ENCODE results near the gene TMEM232. TPM values are rescaled to one million over a fixed set of nuclear protein-coding genes. Genes with fewer than 3 reads are reported as not detected.
A peak's percentile ranks its signal among the peaks of the same experiment; 100 is the strongest.

The TMEM232 gene
- total and polyA plus RNA-seq, 4 experiments from 2014 or later: 0.40 to 2.2 (median 1.7) TPM; not detected in 1

DNA sequence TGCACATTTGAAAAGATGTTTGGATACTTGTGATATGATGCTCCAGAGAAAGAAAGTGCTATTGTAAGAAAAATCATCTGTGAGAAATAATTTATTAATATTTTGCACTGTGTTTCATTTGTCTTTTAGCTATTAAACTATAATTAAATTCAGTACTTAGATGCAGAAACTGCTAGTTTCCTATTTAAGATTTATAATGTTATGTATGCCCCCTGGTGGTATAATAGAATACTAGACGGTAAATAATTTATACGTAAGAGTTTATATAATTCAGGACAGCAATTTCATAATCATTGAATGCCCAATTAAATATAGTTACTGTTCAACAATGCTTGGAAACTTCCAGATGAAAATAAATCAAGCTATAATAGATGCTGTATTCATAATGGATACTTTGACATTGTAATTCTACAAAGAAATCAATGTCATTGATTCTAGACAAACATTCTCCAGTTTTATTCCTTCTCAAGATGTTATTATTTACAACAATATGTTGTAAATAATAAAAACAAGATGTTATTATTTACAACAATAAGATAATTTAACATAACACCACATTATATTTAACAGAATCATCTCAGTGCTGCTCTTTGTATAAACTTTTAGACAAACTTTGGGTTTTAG lies 101.0 kb downstream of the TMEM232 start:
- POLR2A ChIA-PET (ENCODE audit: partially characterized antibody): no interaction called here
- CTCF ChIA-PET (ENCODE audit: partially characterized antibody): interaction anchor here (0.9 to 1.5 kb wide), 8 partner anchors 11 to 1706 kb away, joined by 3 to 7 read pairs (median 4); no protein-coding TSS in a partner anchor

DNA sequence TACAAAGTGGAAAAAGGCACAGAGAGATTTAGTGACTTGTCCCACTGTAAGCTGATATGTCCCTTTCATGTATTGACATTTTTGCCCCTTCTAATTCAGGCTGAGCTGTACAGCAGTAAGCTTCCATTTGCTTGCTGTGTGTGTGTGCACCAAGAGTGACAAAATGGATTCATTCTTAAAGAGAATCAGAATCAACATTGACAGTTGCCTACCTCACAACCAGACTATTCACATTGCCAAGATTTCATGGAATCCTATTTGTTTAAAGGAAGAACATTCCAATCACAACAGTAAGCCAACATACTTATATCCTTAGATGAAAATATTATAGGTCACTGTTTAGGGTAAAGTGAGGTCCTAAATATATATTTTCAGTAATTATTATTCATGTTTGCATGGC lies 102.6 kb downstream of the TMEM232 start:
- no peak overlapping the region for H3K4me3 Mint-ChIP-seq
- H3K4me1 ChIP-seq (ENCODE audit: insufficient read depth, low read length): no peaks in the 10 kb centered on the region
- no peaks in the 10 kb centered on the region for H3K27me3 ChIP-seq (ENCODE audit: insufficient read depth, low read length)
- ChIA-PET POLR2A (ENCODE audit: partially characterized antibody) (no interaction called here), CTCF (ENCODE audit: partially characterized antibody) (interaction anchor here (1.0 kb wide), 1 partner anchor 1033 kb away, joined by 5 read pairs; no protein-coding TSS in a partner anchor)
- H3K36me3 ChIP-seq (ENCODE audit: insufficient read depth, low read length): no peaks in the 10 kb centered on the region
- H3K27me3 Mint-ChIP-seq: peaks cover 2 to 3% of the 10 kb centered on the region in 2 donors
- intact Hi-C loops (cut with micrococcal nuclease): loop anchor here (2.0 kb wide), 1 partner anchor 1981 kb away; no protein-coding TSS in a partner anchor
- H3K4me1 Mint-ChIP-seq: no peaks in the 10 kb centered on the region
- H3K4me3 ChIP-seq (ENCODE audit: low read length in 2 of 2): no peak overlapping the region
- H3K27ac Mint-ChIP-seq: no peak overlapping the region
- DNase-seq: no peak
- no peak overlapping the region for H3K27ac ChIP-seq (ENCODE audit: low read depth, low read length)
- H3K9me3 ChIP-seq (ENCODE audit: control insufficient read depth in 1 of 2, low read length in 2 of 2): no peaks in the 10 kb centered on the region
- no peaks in the 10 kb centered on the region for H3K9me3 Mint-ChIP-seq
- H3K36me3 Mint-ChIP-seq: no peaks in the 10 kb centered on the region

More for the DNA sequence above, 101.0 kb downstream of the TMEM232 start:
- intact Hi-C loops (cut with micrococcal nuclease): loop anchor here (1.0 to 5.0 kb wide), 4 partner anchors 934 to 1983 kb away; no protein-coding TSS in a partner anchor
- no peak overlapping the region for H3K4me3 Mint-ChIP-seq
- peaks cover 2 to 4% of the 10 kb centered on the region in 2 donors for H3K27me3 Mint-ChIP-seq
- H3K27me3 ChIP-seq (ENCODE audit: insufficient read depth, low read length): no peaks in the 10 kb centered on the region
- no peak overlapping the region for H3K27ac ChIP-seq (ENCODE audit: low read depth, low read length)
- no peaks in the 10 kb centered on the region for H3K36me3 Mint-ChIP-seq
- peak in 3 of 5 donors; percentile 19 to 35 (median 26) for DNase-seq
- no peak overlapping the region for H3K27ac Mint-ChIP-seq
- H3K9me3 ChIP-seq (ENCODE audit: control insufficient read depth in 1 of 2, low read length in 2 of 2): no peaks in the 10 kb centered on the region
- H3K4me3 ChIP-seq (ENCODE audit: low read length in 2 of 2): no peak overlapping the region
- no peaks in the 10 kb centered on the region for H3K36me3 ChIP-seq (ENCODE audit: insufficient read depth, low read length)
- H3K9me3 Mint-ChIP-seq: no peaks in the 10 kb centered on the region
- H3K4me1 ChIP-seq (ENCODE audit: insufficient read depth, low read length): no peaks in the 10 kb centered on the region
- no peaks in the 10 kb centered on the region for H3K4me1 Mint-ChIP-seq

- Mint-ChIP-seq H3K9me3 (peaks cover 0 to 13% (median 7%) of the 10 kb centered on the region in 8 donors), H3K4me1 (no peaks in the 10 kb centered on the region), H3K27ac (no peak overlapping the region), H3K27me3 (peaks cover 1 to 4% of the 10 kb centered on the region in 2 donors), H3K4me3 (no peak overlapping the region), H3K36me3 (no peaks in the 10 kb centered on the region)
- Histone ChIP-seq H3K9me3 (ENCODE audit: control insufficient read depth in 1 of 2, low read length in 2 of 2) (no peaks in the 10 kb centered on the region), H3K36me3 (ENCODE audit: insufficient read depth, low read length) (no peaks in the 10 kb centered on the region), H3K4me3 (ENCODE audit: low read length in 2 of 2) (no peak overlapping the region), H3K27me3 (ENCODE audit: insufficient read depth, low read length) (no peaks in the 10 kb centered on the region), H3K27ac (ENCODE audit: low read depth, low read length) (no peak overlapping the region), H3K4me1 (ENCODE audit: insufficient read depth, low read length) (no peaks in the 10 kb centered on the region)
- DNase-seq: no peak
- intact Hi-C loops (cut with micrococcal nuclease): no loop called here
- ChIA-PET CTCF (ENCODE audit: partially characterized antibody) (interaction anchor here (1.3 kb wide), 1 partner anchor 8 kb away, joined by 3 read pairs; no protein-coding TSS in a partner anchor), POLR2A (ENCODE audit: partially characterized antibody) (no interaction called here)
Observed at GRCh38 chr5:110618941-110619340, 107.5 kb downstream of the TMEM232 start.

GRCh38 chr5:110616009-110616408 lies 110.5 kb downstream of the TMEM232 start:
- intact Hi-C loops (cut with micrococcal nuclease): no loop called here
- Mint-ChIP-seq H3K27ac (no peak overlapping the region), H3K27me3 (peaks cover 3 to 4% of the 10 kb centered on the region in 2 donors), H3K4me3 (no peak overlapping the region), H3K4me1 (no peaks in the 10 kb centered on the region), H3K9me3 (peaks cover 0 to 13% (median 7%) of the 10 kb centered on the region in 8 donors), H3K36me3 (no peaks in the 10 kb centered on the region)
- Histone ChIP-seq H3K36me3 (ENCODE audit: insufficient read depth, low read length) (no peaks in the 10 kb centered on the region), H3K4me3 (ENCODE audit: low read length in 2 of 2) (no peak overlapping the region), H3K27ac (ENCODE audit: low read depth, low read length) (no peak overlapping the region), H3K4me1 (ENCODE audit: insufficient read depth, low read length) (no peaks in the 10 kb centered on the region), H3K9me3 (ENCODE audit: control insufficient read depth in 1 of 2, low read length in 2 of 2) (no peaks in the 10 kb centered on the region), H3K27me3 (ENCODE audit: insufficient read depth, low read length) (no peaks in the 10 kb centered on the region)
- DNase-seq: no peak
- ChIA-PET CTCF (ENCODE audit: partially characterized antibody) (no interaction called here), POLR2A (ENCODE audit: partially characterized antibody) (no interaction called here)

DNA sequence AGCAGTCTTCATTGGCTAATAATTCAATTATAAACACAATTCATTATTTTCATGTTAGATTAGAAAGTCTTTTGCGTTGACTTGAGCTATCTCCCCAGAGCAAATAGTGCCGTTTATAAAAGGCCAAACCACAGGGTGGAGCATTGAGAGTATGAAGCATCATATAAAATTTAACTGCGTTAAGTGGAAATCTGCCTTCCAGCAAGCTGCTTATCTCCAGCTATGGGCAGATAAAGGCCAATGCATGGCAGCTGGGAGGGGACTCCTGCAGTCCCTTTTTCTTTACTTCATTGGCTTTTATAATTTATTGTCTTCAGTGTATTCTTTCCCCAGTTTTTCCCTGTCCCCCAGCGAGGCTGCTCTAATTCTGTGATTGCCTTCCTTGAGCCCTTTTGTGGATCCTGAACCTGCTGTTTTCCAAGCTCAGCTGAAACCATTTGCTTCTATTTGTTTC lies 113.7 kb downstream of the TMEM232 start:
- Histone ChIP-seq H3K36me3 (ENCODE audit: insufficient read depth, low read length) (no peaks in the 10 kb centered on the region), H3K4me3 (ENCODE audit: low read length in 2 of 2) (no peak overlapping the region), H3K27ac (ENCODE audit: low read depth, low read length) (no peak overlapping the region), H3K4me1 (ENCODE audit: insufficient read depth, low read length) (no peaks in the 10 kb centered on the region), H3K27me3 (ENCODE audit: insufficient read depth, low read length) (no peaks in the 10 kb centered on the region), H3K9me3 (ENCODE audit: control insufficient read depth in 1 of 2, low read length in 2 of 2) (no peaks in the 10 kb centered on the region)
- Mint-ChIP-seq H3K27ac (no peak overlapping the region), H3K9me3 (peaks cover 0 to 13% (median 7%) of the 10 kb centered on the region in 8 donors), H3K4me3 (no peak overlapping the region), H3K4me1 (no peaks in the 10 kb centered on the region), H3K27me3 (peaks cover 4% of the 10 kb centered on the region in 2 donors), H3K36me3 (no peaks in the 10 kb centered on the region)
- POLR2A ChIA-PET (ENCODE audit: partially characterized antibody): no interaction called here
- no peak for DNase-seq
- CTCF ChIA-PET (ENCODE audit: partially characterized antibody): no interaction called here
- intact Hi-C loops (cut with micrococcal nuclease): no loop called here

GRCh38 chr5:110611817-110612216 lies 114.7 kb downstream of the TMEM232 start:
- CTCF ChIA-PET (ENCODE audit: partially characterized antibody): interaction anchor here (0.6 kb wide), 1 partner anchor 778 kb away, joined by 3 read pairs; no protein-coding TSS in a partner anchor
- H3K4me1 ChIP-seq (ENCODE audit: insufficient read depth, low read length): no peaks in the 10 kb centered on the region
- DNase-seq: no peak
- H3K4me1 Mint-ChIP-seq: no peaks in the 10 kb centered on the region
- no peaks in the 10 kb centered on the region for H3K36me3 Mint-ChIP-seq
- intact Hi-C loops (cut with micrococcal nuclease): no loop called here
- H3K9me3 Mint-ChIP-seq: peaks cover 0 to 13% (median 7%) of the 10 kb centered on the region in 8 donors
- peaks cover 3 to 4% of the 10 kb centered on the region in 2 donors for H3K27me3 Mint-ChIP-seq
- no peak overlapping the region for H3K4me3 ChIP-seq (ENCODE audit: low read length in 2 of 2)
- POLR2A ChIA-PET (ENCODE audit: partially characterized antibody): no interaction called here
- no peak overlapping the region for H3K4me3 Mint-ChIP-seq
- H3K27ac ChIP-seq (ENCODE audit: low read depth, low read length): no peak overlapping the region
- no peak overlapping the region for H3K27ac Mint-ChIP-seq
- H3K9me3 ChIP-seq (ENCODE audit: control insufficient read depth in 1 of 2, low read length in 2 of 2): no peaks in the 10 kb centered on the region
- no peaks in the 10 kb centered on the region for H3K27me3 ChIP-seq (ENCODE audit: insufficient read depth, low read length)
- H3K36me3 ChIP-seq (ENCODE audit: insufficient read depth, low read length): no peaks in the 10 kb centered on the region

DNA sequence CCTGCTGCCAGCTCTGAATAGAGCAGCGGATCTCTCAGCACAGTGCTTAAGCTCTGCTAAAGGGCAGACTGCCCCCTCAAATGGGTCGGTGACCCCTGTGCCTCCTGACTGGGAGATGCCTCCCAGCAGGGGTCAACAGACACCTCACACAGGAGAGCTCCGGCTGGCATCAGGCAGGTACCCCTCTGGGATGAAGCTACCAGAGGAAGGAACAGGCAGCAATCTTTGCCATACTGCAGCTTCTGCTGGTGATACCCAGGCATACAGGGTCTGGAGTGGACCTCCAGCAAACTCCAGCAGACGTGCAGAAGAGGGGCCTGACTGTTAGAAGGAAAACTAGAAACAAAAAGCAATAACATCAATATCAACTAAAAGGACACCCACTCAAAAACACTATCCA lies 131.6 kb downstream of the TMEM232 start:
- H3K36me3 Mint-ChIP-seq: no peaks in the 10 kb centered on the region
- Histone ChIP-seq H3K27ac (ENCODE audit: low read depth, low read length) (no peak overlapping the region), H3K4me1 (ENCODE audit: insufficient read depth, low read length) (no peaks in the 10 kb centered on the region), H3K4me3 (ENCODE audit: low read length in 2 of 2) (no peak overlapping the region), H3K27me3 (ENCODE audit: insufficient read depth, low read length) (no peaks in the 10 kb centered on the region), H3K36me3 (ENCODE audit: insufficient read depth, low read length) (no peaks in the 10 kb centered on the region), H3K9me3 (ENCODE audit: control insufficient read depth in 1 of 2, low read length in 2 of 2) (no peaks in the 10 kb centered on the region)
- no peak for DNase-seq
- CTCF ChIA-PET (ENCODE audit: partially characterized antibody): no interaction called here
- POLR2A ChIA-PET (ENCODE audit: partially characterized antibody): no interaction called here
- peaks cover 0 to 8% (median 5%) of the 10 kb centered on the region in 8 donors for H3K9me3 Mint-ChIP-seq
- H3K4me1 Mint-ChIP-seq: no peaks in the 10 kb centered on the region
- H3K27me3 Mint-ChIP-seq: peaks cover 1 to 3% of the 10 kb centered on the region in 2 donors
- intact Hi-C loops (cut with micrococcal nuclease): no loop called here
- H3K4me3 Mint-ChIP-seq: no peak overlapping the region
- no peak overlapping the region for H3K27ac Mint-ChIP-seq

Data from CD4-positive, alpha-beta memory T cell (primary cell).